ENCODE data around the gene SLC16A10.
"Not testable (repeated sequence)": the region's sequence is repeated elsewhere in the genome, so short reads cannot be mapped to it uniquely, and the experiment has no call there.

Gene SLC16A10

GRCh38 chr6:111062860-111063259, 24.4 kb upstream of the SLC16A10 start:
- H3K79me2 ChIP-seq (ENCODE audit: control insufficient read depth, insufficient read depth, low read length, unreplicated experiment); H3K36me3 ChIP-seq (ENCODE audit: insufficient read depth, low read length); H3K4me1 ChIP-seq (ENCODE audit: control insufficient read depth, insufficient read depth, low read length, unreplicated experiment); H2AFZ ChIP-seq (ENCODE audit: low read length, unreplicated experiment); H3K4me3 ChIP-seq (ENCODE audit: low read depth, low read length); H3K27ac ChIP-seq (ENCODE audit: low read depth, low read length): not testable (repeated sequence)
- peaks cover 19% of the 10 kb centered on the region for H3K27me3 ChIP-seq (ENCODE audit: insufficient read depth, low read length)

GRCh38 chr6:111068109-111068865, 19.0 kb upstream of the SLC16A10 start:
- Histone ChIP-seq H2AFZ (ENCODE audit: low read length, unreplicated experiment) (no peak overlapping the region), H3K36me3 (ENCODE audit: insufficient read depth, low read length) (no peaks in the 10 kb centered on the region), H3K4me1 (ENCODE audit: control insufficient read depth, insufficient read depth, low read length, unreplicated experiment) (no peaks in the 10 kb centered on the region), H3K79me2 (ENCODE audit: control insufficient read depth, insufficient read depth, low read length, unreplicated experiment) (no peaks in the 10 kb centered on the region), H3K4me3 (ENCODE audit: low read depth, low read length) (no peak overlapping the region), H3K27me3 (ENCODE audit: insufficient read depth, low read length) (peaks cover 47% of the 10 kb centered on the region), H3K27ac (ENCODE audit: low read depth, low read length) (no peak overlapping the region)

GRCh38 chr6:111068866-111069234, 18.5 kb upstream of the SLC16A10 start:
- Histone ChIP-seq H3K4me3 (ENCODE audit: low read depth, low read length) (no peak overlapping the region), H3K36me3 (ENCODE audit: insufficient read depth, low read length) (no peaks in the 10 kb centered on the region), H3K4me1 (ENCODE audit: control insufficient read depth, insufficient read depth, low read length, unreplicated experiment) (no peaks in the 10 kb centered on the region), H2AFZ (ENCODE audit: low read length, unreplicated experiment) (no peak overlapping the region), H3K27me3 (ENCODE audit: insufficient read depth, low read length) (peaks cover 52% of the 10 kb centered on the region), H3K79me2 (ENCODE audit: control insufficient read depth, insufficient read depth, low read length, unreplicated experiment) (no peaks in the 10 kb centered on the region), H3K27ac (ENCODE audit: low read depth, low read length) (no peak overlapping the region)

- no peaks in the 10 kb centered on the region for H3K36me3 ChIP-seq (ENCODE audit: insufficient read depth, low read length)
- no peak overlapping the region for H3K27ac ChIP-seq (ENCODE audit: low read depth, low read length)
- no peaks in the 10 kb centered on the region for H3K79me2 ChIP-seq (ENCODE audit: control insufficient read depth, insufficient read depth, low read length, unreplicated experiment)
- H3K4me1 ChIP-seq (ENCODE audit: control insufficient read depth, insufficient read depth, low read length, unreplicated experiment), result no peaks in the 10 kb centered on the region
- no peak overlapping the region for H2AFZ ChIP-seq (ENCODE audit: low read length, unreplicated experiment)
- H3K27me3 ChIP-seq (ENCODE audit: insufficient read depth, low read length), result peaks cover 59% of the 10 kb centered on the region
- H3K4me3 ChIP-seq (ENCODE audit: low read depth, low read length), result no peak overlapping the region
These were observed 17.8 kb upstream of the SLC16A10 start for GRCh38 chr6:111069382-111070104.

- Histone ChIP-seq H2AFZ (ENCODE audit: low read length, unreplicated experiment) (no peak overlapping the region), H3K27ac (ENCODE audit: low read depth, low read length) (no peak overlapping the region), H3K27me3 (ENCODE audit: insufficient read depth, low read length) (peaks cover 63% of the 10 kb centered on the region), H3K36me3 (ENCODE audit: insufficient read depth, low read length) (no peaks in the 10 kb centered on the region), H3K79me2 (ENCODE audit: control insufficient read depth, insufficient read depth, low read length, unreplicated experiment) (no peaks in the 10 kb centered on the region), H3K4me3 (ENCODE audit: low read depth, low read length) (no peak overlapping the region), H3K4me1 (ENCODE audit: control insufficient read depth, insufficient read depth, low read length, unreplicated experiment) (no peaks in the 10 kb centered on the region)
These were observed 16.9 kb upstream of the SLC16A10 start for GRCh38 chr6:111070105-111071005.

- no peak overlapping the region for H3K27ac ChIP-seq (ENCODE audit: low read depth, low read length)
- H3K4me1 ChIP-seq (ENCODE audit: control insufficient read depth, insufficient read depth, low read length, unreplicated experiment), result no peaks in the 10 kb centered on the region
- no peaks in the 10 kb centered on the region for H3K36me3 ChIP-seq (ENCODE audit: insufficient read depth, low read length)
- no peak overlapping the region for H2AFZ ChIP-seq (ENCODE audit: low read length, unreplicated experiment)
- H3K27me3 ChIP-seq (ENCODE audit: insufficient read depth, low read length), result peaks cover 59% of the 10 kb centered on the region
- H3K79me2 ChIP-seq (ENCODE audit: control insufficient read depth, insufficient read depth, low read length, unreplicated experiment), result no peaks in the 10 kb centered on the region
- H3K4me3 ChIP-seq (ENCODE audit: low read depth, low read length), result no peak overlapping the region
These were observed 14.4 kb upstream of the SLC16A10 start for GRCh38 chr6:111072801-111073360.

- Histone ChIP-seq H3K79me2 (ENCODE audit: control insufficient read depth, insufficient read depth, low read length, unreplicated experiment) (no peaks in the 10 kb centered on the region), H2AFZ (ENCODE audit: low read length, unreplicated experiment) (no peak overlapping the region), H3K27ac (ENCODE audit: low read depth, low read length) (no peak overlapping the region), H3K4me1 (ENCODE audit: control insufficient read depth, insufficient read depth, low read length, unreplicated experiment) (no peaks in the 10 kb centered on the region), H3K36me3 (ENCODE audit: insufficient read depth, low read length) (no peaks in the 10 kb centered on the region), H3K4me3 (ENCODE audit: low read depth, low read length) (no peak overlapping the region), H3K27me3 (ENCODE audit: insufficient read depth, low read length) (peaks cover 49% of the 10 kb centered on the region)
These were observed 13.0 kb upstream of the SLC16A10 start for GRCh38 chr6:111074311-111074710.

GRCh38 chr6:111076024-111076695, 11.1 kb upstream of the SLC16A10 start:
- H3K27me3 ChIP-seq (ENCODE audit: insufficient read depth, low read length), result peaks cover 30% of the 10 kb centered on the region

GRCh38 chr6:111080698-111081097, 6.6 kb upstream of the SLC16A10 start:
- Histone ChIP-seq H3K4me3 (ENCODE audit: low read depth, low read length) (no peak overlapping the region), H3K36me3 (ENCODE audit: insufficient read depth, low read length) (no peaks in the 10 kb centered on the region), H3K79me2 (ENCODE audit: control insufficient read depth, insufficient read depth, low read length, unreplicated experiment) (no peaks in the 10 kb centered on the region), H3K4me1 (ENCODE audit: control insufficient read depth, insufficient read depth, low read length, unreplicated experiment) (no peaks in the 10 kb centered on the region), H3K27ac (ENCODE audit: low read depth, low read length) (no peak overlapping the region), H3K27me3 (ENCODE audit: insufficient read depth, low read length) (peaks cover 11% of the 10 kb centered on the region), H2AFZ (ENCODE audit: low read length, unreplicated experiment) (no peak overlapping the region)

More at GRCh38 chr6:111076024-111076695, 11.1 kb upstream of the SLC16A10 start:
- no peaks in the 10 kb centered on the region for H3K36me3 ChIP-seq (ENCODE audit: insufficient read depth, low read length)
- H3K4me3 ChIP-seq (ENCODE audit: low read depth, low read length), result no peak overlapping the region
- H3K79me2 ChIP-seq (ENCODE audit: control insufficient read depth, insufficient read depth, low read length, unreplicated experiment), result no peaks in the 10 kb centered on the region
- no peaks in the 10 kb centered on the region for H3K4me1 ChIP-seq (ENCODE audit: control insufficient read depth, insufficient read depth, low read length, unreplicated experiment)
- no peak overlapping the region for H2AFZ ChIP-seq (ENCODE audit: low read length, unreplicated experiment)
- H3K27ac ChIP-seq (ENCODE audit: low read depth, low read length), result no peak overlapping the region

GRCh38 chr6:111086685-111087084, 618 bp upstream of the SLC16A10 start:
- H3K27ac ChIP-seq (ENCODE audit: low read depth, low read length), result no peak overlapping the region
- H3K79me2 ChIP-seq (ENCODE audit: control insufficient read depth, insufficient read depth, low read length, unreplicated experiment), result no peaks in the 10 kb centered on the region
- peak overlapping the region; percentile 76 for H3K4me3 ChIP-seq (ENCODE audit: low read depth, low read length)
- H2AFZ ChIP-seq (ENCODE audit: low read length, unreplicated experiment), result peak overlapping the region; percentile 64
- H3K36me3 ChIP-seq (ENCODE audit: insufficient read depth, low read length), result no peaks in the 10 kb centered on the region
- H3K27me3 ChIP-seq (ENCODE audit: insufficient read depth, low read length), result peaks cover 70% of the 10 kb centered on the region
- H3K4me1 ChIP-seq (ENCODE audit: control insufficient read depth, insufficient read depth, low read length, unreplicated experiment), result no peaks in the 10 kb centered on the region

Measured in ACC112 (cell line).